GM08714 (cell line): Measurements from ENCODE around the gene TPH1.
A peak's percentile ranks its signal among the peaks of the same experiment; 100 is the strongest.

Experiments used
- H3K4me3 ChIP-seq: fragments of 200-500 bp; sonication (Bioruptor generic); 2 replicates; pipeline ENCODE4 v1.5.1; 2014; ENCODE audit warnings: mild to moderate bottlenecking, low read length, inconsistent platforms
- ZNF274 ChIP-seq: IDR thresholded peaks from 2 replicates; pipeline ENCODE4 v1.6.1; 2012; ENCODE audit warnings: mild to moderate bottlenecking, low read depth, low read length

TPH1 gene

DNA sequence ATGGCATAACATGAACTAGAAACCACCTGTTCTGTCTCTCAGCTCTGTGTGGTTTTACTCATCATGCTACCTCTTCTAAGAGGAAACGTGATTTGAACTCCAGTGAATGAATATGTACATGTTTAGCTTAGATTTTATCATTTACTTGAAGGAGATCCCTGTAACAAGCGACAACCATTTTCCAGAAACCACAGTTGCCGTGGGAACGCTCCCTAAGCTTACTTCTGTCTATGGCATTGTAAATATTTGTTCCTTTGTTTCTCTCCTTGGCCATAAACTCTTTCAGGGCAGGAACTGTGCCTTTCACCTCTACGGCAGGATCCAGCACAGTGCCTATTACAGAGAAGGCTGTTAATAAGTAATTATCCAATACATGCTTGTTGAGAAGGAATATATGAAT, 17.1 kb upstream of the TPH1 start:
- no peak overlapping the region for H3K4me3 ChIP-seq
- TF ChIP-seq ZNF274: no peak

DNA sequence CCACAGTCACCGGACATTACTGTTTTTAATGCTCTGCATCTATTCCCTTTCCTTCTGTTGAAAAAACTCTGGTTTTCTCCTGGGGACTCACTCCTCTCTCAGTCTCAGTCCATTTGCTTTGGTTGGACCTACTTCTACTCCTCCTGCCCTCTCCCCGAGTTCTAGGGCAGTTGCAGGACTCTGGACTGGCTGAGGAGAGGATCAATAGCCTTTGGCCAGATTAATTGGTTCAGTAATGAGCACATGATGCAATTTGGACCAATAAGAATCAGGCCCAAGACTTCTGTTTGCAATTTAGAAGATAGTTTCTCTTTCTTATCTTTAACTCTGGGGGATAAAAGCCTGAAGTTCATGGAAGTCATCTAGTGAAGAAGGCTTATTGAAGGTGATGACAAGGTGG, 15.3 kb upstream of the TPH1 start:
- no peak overlapping the region for H3K4me3 ChIP-seq
- no peak for TF ChIP-seq ZNF274

DNA sequence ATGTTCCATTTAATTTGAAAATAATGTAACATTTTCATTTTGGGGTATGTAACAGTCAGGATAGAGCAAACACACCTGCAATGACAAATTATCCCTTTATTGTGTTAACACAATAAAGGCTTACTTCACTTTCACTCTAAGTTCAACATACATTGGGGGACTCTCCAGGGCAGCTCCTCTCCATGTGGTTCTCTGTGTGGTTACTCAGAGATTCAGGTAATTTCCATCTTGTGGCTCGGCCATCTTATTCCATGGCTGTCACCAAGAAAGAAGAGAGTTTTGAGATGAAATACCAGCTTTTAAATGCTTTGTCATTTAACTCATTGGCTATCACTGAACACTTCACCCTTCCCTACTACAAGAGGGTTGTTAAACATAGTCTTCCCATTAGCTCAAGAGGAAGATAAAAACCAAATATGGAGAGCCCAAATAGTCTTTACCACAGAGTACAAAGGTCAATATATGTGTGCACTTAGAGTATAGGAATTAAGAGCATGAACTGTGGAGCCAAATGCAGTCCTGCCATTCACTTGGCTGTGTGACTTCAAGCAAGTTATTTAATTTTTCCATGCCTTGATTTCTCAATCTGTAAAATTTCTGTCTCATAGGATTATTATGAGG, 10.6 kb upstream of the TPH1 start:
- H3K4me3 ChIP-seq: no peak overlapping the region
- TF ChIP-seq ZNF274: no peak

DNA sequence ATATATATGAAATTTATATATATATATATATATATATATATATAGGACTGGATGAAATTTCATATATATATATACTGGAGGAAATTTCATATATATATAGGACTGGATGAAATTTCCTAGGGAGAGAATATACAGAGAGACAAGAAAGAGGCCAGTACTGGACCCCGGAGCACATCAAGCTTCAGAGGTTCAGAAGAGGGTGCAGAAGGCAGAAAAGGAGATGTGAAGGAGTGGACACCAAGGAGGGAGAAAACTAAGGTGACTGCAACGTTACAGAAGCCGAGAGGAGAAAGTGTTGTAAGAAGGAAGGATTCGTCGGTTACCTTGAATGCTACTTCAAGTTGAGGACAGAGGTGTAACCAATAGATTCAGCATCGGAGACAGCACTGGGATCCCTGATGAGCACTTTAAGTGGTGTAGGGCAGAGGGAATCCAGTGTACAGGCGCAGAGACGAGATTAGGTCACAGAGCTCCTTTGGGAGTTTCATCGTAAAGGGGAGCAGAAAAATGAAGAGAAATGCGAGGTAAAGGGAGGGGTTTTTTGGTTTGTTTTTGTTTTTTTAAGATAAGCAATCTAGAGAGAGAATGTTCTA, 8.5 kb upstream of the TPH1 start:
- no peak overlapping the region for H3K4me3 ChIP-seq

DNA sequence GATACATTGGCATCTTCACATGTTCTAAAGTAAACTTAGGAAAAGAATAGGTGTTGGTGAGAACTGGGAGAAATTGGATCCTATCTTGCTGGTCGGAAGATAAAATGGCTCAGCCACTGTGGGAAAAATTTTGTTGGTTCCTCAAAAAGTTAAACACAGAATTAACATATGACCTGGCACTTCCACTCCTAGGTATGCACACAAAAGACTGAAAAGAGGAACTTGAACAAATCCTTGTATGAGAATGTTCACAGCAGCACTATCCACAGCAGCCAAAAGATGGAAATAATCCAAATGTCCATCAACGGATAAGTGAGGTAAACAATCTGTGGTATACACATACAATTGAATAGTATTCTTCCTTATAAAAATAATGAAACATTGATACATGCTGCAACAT, 4.8 kb upstream of the TPH1 start:
- H3K4me3 ChIP-seq: no peak overlapping the region
- no peak for TF ChIP-seq ZNF274

More for the DNA sequence above, 8.5 kb upstream of the TPH1 start:
- TF ChIP-seq ZNF274: no peak

DNA sequence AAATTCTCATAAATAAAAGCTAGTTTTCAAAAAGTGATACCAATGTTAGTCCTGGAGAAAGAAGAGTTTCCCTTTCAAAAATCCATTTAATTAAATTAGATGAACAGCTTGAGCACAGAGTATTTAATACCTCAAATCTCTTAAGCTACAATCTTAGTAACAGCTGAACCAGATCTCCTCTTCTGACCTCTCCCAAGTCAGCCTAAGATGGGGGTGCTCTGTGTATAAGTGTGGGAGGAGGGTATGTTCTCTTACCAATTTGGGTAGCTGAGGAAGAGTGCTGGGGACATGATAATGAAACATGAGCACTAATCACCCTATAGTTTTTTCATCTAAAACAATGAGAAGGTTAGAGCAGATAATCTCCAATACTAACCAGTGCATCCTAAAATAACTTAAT, 9.6 kb downstream of the TPH1 start:
- H3K4me3 ChIP-seq: no peak overlapping the region

DNA sequence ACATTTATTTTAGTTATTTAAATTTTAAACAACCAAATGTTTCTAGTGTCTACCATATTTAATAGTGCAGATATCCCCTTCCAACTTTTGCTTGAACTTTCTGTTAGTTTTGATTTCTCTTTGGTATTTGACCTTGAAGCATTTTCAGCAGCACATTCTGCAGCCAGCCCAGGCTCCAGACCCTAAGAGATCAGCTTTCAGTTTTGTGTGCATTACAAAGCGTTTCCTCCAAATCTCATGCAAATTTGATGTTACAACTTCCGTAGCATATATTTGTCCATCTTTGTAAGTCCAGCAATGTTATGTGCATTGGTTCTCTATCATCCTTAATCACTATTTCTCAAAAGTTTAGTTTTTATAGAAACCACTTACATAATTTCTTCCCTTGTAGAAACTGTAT, 18.6 kb downstream of the TPH1 start:
- H3K4me3 ChIP-seq: no peak overlapping the region
- no peak for TF ChIP-seq ZNF274

More for the DNA sequence above, 9.6 kb downstream of the TPH1 start:
- TF ChIP-seq ZNF274: no peak

DNA sequence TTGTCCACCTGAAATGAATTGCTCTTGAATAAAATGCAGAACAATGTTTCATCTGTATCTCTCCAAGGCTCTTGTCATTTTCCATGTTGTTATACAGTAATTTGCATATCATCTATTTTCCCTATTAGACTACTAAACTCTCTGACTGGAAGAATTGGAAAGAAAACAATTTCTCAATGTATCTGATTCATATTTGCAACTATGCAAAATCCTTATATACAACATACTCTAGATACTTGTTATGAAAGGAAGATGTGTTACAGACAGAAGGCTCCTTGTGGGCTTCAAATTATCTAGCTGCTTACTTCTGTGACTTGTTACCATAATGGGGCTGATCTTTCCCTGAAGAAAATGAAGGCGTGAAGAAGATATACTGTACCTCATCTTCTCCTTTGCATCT, 23.6 kb downstream of the TPH1 start:
- TF ChIP-seq ZNF274: no peak
- H3K4me3 ChIP-seq: no peak overlapping the region

DNA sequence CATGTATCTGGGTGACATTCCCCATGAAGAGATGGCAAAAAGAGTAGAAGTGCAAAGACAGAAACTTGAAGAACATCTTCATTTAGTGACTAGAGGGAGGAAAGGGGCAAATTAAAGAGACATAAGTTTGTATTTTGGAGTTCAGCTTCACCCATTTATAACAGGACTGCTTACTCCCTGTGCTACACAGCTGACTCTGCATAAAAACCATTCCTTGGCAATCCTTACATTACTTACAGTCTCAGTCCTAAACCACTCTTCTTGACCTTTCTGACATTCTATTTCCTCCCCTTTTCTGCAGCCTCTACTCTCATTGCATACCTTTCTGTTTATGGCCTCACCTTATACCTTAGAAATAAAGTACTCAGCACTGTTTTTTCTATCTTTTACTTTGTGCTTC, 26.4 kb downstream of the TPH1 start:
- H3K4me3 ChIP-seq: no peak overlapping the region
- TF ChIP-seq ZNF274: no peak

DNA sequence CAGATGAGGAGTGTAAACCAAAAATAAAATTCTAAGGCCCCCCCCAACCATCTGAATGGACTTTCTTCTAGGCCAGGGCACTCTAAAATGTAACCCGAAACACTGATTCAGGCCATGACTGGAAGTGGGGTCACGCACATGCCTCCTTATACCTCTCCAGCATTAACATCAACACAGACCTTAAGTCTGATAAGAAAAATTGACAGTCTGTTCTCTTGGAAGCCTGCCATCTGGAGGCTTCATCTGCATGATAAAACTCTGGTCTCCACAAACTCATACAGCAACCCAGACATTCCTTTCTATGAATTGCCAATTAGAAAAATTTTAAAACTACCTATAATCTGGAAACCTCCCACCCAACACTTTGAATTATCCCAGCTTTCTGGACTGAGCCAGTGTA, 29.3 kb downstream of the TPH1 start:
- H3K4me3 ChIP-seq: no peak overlapping the region
- TF ChIP-seq ZNF274: no peak

DNA sequence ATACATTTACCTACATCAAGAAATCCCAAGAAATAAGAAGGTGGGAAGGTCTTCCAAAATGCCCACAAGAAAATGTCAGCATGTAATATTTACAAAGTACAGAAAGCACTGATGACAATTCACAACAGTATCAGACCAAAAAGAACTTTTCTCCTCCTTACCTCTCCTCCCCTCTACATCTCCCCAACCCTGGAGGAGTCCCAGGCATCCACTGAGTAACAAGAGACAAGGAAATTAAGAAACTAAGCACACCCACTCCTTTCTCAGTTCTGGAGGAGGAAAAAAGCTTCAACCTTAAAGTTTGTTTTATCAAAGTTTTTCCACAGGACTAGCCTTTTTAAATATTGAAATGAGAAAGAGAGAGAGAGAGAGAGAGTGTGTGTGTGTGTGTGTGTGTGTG, 31.2 kb downstream of the TPH1 start:
- no peak for TF ChIP-seq ZNF274
- H3K4me3 ChIP-seq: no peak overlapping the region

DNA sequence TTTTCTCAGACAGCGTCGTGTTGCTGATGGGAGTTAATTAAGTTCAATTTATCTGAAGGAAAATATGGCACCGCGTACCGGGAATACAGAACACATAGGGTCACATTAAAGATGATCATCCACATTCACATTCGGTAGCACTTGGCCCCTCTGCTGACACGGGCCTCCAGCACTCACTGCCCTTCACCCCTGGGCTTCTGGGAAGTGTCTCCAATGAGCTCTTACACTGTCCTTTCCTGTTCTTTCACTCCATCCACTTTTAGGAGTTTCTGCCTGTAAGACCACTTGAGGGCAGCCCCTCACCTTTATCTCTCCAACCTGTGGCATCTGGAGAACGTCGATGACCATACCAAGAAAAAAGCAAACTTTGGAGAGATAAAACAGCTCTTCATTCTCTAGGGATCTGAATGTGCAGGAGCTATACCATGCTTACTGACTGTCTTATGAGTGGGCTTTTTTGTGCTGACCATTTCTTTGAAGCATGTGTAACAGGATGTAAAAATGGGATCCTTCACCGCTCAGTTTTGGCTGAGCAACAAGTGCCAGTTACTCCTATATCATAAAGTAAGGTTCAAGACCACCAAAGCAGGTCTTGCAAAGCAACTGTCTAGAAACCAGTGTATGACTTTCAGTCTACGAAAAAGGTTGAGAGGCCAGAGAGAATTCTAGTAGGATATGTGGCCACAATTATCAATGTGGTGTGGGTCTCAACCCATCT, 32.1 kb downstream of the TPH1 start:
- TF ChIP-seq ZNF274: no peak
- peak overlapping the region; percentile 64; the same call in 1 of the 2 replicates for H3K4me3 ChIP-seq

DNA sequence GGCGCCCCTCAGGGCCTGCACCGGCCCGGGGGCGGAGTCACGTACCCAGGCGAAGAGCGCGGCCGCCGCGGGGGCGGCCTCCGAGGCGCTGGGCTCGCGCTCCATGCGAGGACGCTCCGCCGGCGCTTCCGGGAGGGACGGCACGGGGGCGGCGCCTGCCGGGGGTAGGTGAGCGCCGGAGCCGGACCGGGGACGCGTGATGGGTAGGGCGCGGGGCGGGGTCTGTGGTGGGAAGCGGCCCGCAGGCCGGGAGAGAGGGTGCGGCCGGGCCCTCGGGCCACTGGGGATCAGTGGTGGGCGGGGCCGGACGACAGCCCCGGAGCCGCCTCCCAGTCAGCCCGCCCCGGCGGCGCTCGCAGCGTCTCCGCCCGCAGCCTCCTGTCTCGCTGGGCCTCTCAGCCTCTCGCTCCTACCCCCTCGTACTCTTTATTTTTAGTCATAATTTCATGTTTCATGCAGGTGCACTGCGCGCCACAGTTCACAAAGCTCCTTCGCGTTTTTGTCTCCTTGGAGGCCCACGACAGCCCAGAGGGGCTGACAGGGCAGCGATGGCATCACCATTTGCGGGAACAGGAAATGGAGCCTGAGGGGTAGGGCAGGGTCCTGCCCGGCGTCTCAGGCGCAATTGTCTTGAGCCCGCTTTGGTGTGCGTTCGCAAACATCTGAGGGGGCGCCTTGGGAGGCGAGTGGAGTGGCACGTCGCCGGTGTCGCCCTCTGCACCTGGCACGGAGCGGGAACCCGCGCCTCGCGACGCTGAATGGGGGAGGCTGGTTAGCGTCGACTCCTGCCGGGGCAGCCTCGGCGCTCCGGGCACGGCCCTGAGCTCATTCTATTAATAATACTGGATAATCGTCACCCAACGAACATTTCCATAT, 32.9 kb downstream of the TPH1 start, which contains the start of gene SERGEF:
Gene SERGEF, minus strand, starts transcription at position 142 of the 876 bp plus-strand sequence. Its CDS starts 37 bp downstream, at position 105.
- no peak for TF ChIP-seq ZNF274
- peak within 1 kb of the TSS; percentile 87 for H3K4me3 ChIP-seq
